Suppressor macrophage treated with lipopolysaccharide for 4 hours (primary cell): ENCODE data around the gene AHCYL1.
A peak's percentile ranks its signal among the peaks of the same experiment; 100 is the strongest.

ENCODE experiments used
- DNase-seq: peaks from one replicate; pipeline ENCODE4 v3.0.0-alpha.2; 2020

The AHCYL1 gene

DNA sequence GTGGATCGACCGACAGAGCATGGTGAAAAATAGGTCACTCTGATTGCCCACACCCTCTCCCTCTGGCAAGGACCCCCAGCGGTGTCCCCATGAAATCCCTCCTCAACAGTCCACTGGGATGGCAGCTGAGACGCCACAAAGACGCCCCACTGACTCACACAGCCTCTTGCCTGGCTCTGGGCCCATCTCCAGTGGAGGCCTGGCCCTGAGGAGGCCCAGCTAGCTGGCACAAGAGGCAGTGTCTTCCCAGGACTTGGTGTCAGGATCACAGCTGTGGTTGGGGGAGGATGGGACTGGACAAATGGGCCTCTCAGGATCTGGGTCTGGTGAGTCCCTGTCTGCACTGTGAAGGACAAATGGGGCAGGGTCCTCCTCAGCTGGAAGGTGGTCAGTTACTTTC lies 81.3 kb downstream of the AHCYL1 start:
- DNase-seq: no peak

DNA sequence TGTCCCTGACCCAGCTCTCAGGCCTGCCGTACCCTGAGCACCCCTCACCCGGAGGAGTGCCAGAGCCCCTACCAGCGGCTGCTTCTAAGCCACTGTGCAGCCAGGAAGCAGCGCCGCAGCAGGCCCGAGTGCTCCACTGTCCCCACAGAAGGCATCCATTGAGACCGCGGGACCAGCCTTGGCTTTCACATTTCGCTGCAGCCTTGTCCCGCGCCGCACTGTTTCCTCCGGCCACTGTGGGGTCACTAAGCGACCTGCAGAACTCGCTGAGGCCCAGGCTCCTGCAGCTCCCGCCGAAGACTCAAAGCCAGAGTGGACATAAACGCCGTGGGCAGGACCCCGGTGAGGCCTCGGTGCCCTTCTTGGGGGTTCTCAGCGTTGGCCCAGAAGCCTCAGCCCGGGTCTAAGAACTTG lies 82.9 kb downstream of the AHCYL1 start:
- no peak for DNase-seq

DNA sequence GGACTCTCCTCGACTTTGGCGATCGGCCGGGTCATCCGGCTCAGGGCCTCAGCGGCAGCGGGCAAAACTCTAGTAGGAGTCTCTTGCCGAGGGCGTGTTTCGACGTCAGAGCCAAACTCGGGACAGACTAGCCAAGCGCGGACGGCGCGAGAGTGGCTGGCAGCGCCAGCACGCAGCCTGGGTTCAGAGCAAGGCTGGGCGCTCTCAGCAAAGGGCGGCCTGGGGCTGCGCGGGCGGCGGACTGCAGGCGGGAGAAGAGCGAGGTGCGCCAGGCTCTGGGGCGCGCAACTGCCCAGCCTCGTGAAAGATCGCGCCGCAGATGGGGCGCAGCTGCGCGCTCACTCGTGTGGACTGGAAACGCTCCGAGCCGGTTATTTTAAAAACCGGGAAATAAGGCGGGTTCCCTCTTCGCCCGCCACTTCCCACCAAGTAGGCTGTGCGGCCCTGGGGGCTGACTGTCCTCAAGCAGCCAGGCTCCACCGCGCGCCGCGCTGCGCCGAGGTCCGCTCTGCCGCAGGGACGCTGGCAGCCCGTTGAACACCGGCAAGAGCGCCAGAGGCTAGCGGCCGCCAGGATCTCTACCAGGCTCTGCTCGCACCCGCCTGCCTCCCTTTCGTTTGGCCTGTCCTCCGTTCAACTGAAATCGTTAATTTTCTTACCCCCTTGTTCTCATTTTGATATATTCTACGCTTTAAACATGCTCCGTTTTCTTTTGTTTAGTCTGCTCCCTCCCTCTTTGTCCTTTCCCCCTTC lies 83.5 kb downstream of the AHCYL1 start:
- peak; percentile 21 for DNase-seq

DNA sequence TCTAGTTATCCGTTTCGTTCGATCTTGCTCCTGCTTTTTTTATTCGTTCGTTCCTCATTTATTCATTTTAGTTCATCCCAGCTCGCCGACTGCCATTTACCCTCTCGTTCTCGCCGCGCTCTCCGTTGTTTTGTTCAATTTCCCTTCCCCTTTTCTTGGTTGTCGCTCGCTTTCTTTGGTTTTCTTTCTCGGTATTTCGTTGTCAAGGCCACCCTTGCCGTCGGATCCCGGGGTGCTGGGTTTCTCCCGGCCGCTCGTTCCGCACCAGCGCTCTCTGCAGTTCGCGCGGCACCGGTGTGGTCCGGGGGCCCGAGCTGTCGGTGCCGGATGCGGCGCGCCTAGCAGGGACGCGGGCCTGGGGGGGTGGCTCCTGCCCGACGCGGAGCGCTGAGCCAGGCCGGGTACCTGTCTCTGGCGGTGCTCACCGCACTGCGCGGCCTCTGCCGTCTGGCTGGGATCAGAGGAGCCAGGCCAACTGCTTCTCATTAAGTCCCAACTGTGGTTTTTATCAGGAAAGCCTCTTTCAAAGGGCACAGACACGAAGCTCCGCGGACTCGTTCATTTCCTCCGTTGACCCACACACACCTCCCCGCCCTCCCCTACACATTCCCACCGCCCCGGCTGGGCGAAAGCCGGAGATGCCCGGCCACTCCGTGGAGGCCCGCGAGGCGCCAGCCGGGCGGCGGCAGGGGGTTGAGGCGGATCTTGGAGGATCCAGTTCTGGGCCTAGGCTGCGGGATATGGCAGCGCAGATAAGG lies 84.3 kb downstream of the AHCYL1 start:
- DNase-seq: peak; percentile 45

DNA sequence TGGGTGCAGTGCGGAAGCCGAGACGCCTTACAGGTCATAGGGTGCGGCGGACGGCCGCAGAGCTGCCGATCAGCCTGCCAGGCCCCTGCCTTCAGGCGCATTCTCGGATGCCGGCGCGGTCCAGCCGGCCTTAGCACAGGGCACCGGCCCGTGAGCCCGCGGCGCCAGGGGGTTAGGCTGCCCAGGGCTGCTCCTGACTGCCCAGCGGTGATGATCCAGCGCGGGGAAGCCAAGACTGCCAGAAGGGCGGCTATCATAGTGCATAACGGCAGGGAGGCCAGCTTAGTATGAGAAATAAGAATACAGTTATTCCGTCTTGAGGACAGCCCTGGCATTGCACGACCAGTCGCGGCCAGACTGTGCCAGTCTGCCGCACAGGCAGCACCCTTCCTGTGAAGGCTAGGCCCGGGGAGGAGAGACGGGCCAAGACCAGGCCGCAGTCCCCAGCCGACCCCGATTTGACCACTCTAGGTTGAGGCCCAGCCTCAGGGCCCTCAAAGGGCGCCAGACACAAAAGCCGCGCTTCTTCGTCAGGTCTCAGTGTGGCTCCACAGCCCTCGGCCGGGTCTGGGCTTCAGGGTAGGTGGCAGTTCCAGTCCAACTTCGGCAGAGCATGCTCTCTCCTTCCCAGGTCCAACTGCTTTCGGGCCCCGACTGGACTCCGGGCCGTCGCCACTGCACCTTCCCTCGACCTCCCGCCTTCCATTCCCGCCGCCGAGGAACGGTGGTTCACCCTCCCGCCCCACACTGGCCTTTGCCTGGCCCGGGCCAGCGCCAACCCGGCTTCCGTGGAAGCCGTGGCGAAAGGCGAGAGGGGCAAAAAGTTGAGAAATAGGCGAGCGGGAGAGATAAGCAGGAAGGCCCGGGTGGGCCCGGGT lies 85.1 kb downstream of the AHCYL1 start:
- no peak for DNase-seq

DNA sequence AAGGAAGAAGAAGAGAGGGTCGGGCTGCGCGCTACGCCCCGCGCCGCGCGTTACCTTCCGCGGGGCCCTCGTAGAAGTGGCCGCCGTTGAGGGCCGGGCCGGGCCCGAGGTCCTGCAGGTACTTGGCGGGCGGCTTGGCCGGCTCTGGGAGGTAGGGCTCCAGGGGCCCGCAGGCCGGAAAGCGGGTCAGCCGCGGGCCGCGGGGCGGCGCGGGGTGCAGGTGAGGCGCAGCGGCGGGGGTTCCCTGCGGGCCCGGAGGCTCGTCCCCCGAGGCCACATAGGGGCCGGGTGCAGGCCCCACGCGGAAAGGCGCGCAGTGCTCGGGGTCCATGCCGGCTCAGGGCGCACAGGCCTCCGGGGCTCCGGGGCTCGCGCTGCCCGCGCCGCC lies 85.7 kb downstream of the AHCYL1 start:
- no peak for DNase-seq

DNA sequence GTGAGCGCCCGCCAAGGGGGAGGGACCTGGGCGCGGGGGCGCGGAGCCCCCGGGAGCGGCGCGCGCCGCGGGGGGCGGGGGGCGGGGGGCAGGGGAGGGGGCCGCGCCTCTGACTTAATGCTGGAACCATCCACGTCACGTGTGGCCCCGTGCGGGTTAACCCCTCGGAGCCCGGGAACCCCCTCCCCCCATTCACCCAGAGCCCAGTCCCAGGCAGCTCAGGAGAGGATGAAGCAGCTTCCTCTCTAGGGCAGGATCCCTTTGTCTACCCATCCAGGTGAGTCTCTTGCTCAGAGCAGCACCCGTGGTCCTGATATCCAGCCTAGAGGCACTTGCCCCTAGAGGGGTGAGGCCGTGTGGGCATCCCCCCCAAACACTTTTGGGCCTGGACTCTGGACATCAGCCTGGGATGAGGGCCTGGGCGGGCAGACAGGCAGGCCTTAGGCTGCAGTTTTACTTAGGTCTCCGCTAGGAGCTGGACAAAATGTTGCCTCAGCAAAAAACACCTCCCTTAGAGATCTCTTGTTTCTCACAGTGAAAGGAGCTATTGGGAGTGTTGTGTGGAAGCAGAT lies 86.2 kb downstream of the AHCYL1 start, which contains the start of gene ALX3:
TSS of gene ALX3 (minus strand) at position 2 of the 572 bp plus-strand sequence. CDS start 60 bp downstream, outside the sequence.
- DNase-seq: no peak
